Thyroid gland (tissue), 4 donors: ENCODE results near the gene NECAB2.

ENCODE experiments used
- POLR2A ChIP-seq, 2 donors: fragments of 450-650 bp; IDR thresholded peaks; one replicate each; pipeline ENCODE4 v1.6.1; 2017; ENCODE audit warnings: antibody characterized with exemption in 2 of 2, mild to moderate bottlenecking in 2 of 2, moderate library complexity in 1 of 2
- TF ChIP-seq, protein P1 (sequence below), 6 experiments: fragments of 200-600 bp in 3 of 6; fragments of 450-650 bp in 3 of 6; sonication (generic) in 3 of 6; IDR thresholded peaks; one replicate each; pipeline ENCODE4 v1.5.1; 2016 to 2019; ENCODE audit warnings: antibody characterized with exemption in 6 of 6, mild to moderate bottlenecking in 2 of 6, inconsistent platforms in 1 of 6, moderate library complexity in 1 of 6

DNA sequence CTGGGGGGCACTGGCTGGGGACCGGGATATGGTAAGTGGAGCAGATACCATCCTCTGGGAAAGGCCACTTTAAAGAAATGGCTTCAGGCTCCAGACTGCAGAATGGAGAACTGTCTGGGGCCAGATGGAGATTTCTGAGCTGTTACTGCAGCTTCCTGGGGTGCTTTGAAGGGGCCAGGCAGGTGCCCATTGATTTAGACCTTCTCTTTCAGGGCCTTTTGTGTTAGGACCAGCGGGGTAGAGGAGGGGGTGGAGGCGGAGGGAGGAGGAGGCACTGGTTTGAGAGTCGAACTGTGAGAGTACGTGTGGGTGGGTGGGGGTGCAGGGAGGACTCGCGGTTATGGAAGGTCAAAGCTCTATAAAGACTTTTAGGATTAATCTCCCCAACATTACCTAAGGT, 11.4 kb downstream of the NECAB2 start:
- TF ChIP-seq, protein P1, sequence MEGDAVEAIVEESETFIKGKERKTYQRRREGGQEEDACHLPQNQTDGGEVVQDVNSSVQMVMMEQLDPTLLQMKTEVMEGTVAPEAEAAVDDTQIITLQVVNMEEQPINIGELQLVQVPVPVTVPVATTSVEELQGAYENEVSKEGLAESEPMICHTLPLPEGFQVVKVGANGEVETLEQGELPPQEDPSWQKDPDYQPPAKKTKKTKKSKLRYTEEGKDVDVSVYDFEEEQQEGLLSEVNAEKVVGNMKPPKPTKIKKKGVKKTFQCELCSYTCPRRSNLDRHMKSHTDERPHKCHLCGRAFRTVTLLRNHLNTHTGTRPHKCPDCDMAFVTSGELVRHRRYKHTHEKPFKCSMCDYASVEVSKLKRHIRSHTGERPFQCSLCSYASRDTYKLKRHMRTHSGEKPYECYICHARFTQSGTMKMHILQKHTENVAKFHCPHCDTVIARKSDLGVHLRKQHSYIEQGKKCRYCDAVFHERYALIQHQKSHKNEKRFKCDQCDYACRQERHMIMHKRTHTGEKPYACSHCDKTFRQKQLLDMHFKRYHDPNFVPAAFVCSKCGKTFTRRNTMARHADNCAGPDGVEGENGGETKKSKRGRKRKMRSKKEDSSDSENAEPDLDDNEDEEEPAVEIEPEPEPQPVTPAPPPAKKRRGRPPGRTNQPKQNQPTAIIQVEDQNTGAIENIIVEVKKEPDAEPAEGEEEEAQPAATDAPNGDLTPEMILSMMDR (IDR thresholded peaks at IDR 0.05), result no peak
- no peak for TF ChIP-seq POLR2A (IDR thresholded peaks at IDR 0.05)
